Measurements from ENCODE around the gene WDPCP.
"Not testable (repeated sequence)": the region's sequence is repeated elsewhere in the genome, so short reads cannot be mapped to it uniquely, and the experiment has no call there.

The WDPCP gene

DNA sequence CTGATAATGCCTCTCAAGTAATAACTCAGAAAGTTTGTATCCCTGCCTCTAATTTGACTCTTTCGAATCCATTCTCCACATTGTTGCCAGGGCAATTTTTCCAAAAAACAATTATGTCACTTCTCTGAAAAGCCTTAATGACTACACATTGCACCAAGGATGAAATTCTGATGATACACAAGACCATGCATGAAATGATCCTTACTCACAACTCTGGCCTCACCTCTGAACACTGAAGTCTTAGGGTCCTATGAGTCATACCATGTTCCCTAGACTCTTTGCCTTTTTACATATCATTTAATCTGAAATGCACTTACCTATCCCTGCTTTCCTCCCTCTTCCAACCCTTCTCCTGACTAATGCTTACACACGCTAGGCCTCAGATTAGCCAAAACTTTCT lies 51.0 kb downstream of the WDPCP start:
- no peak for DNase-seq

DNA sequence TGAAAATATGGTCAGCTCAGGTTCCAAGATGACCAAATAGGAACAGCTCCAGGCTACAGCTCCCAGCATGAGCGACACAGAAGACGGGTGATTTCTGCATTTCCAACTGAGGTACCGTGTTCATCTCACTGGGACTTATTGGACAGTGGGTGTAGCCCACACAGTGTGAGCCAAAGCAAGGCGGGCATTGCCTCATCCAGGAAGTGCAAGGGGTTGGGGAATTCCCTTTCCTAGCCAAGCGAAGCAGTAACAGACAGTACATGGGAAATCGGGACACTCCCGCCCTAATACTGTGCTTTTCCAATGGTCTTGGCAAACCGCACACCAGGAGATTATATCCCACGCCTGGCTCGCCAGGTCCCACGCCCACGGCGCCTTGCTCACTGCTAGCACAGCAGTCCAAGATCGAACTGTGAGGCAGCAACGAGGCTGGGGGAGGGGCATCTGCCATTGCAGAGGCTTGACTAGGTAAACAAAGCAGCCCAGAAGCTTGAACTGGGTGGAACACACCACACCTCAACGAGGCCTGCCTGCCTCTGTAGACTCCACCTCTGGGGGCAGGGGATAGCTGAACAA lies 57.5 kb downstream of the WDPCP start:
- DNase-seq, result no peak

DNA sequence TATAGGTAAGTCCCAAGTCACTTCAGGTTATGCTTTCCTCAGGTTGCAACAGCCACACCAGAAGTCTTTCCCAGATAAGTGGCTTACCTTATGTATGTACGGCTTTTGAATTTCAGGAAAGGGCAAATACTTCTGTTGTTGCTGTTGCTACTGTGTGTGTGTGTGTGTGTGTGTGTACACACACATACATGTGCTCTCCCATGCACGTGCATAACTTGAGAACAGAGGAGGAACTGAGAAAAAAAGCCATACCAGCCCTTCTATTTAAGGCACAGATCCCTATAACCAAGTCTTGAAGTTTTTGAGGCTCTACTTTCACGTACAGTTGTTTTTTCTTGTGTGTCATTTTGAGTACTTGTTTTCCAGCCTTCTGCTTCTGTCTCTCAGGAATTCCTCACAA lies 62.4 kb downstream of the WDPCP start:
- no peak for DNase-seq

DNA sequence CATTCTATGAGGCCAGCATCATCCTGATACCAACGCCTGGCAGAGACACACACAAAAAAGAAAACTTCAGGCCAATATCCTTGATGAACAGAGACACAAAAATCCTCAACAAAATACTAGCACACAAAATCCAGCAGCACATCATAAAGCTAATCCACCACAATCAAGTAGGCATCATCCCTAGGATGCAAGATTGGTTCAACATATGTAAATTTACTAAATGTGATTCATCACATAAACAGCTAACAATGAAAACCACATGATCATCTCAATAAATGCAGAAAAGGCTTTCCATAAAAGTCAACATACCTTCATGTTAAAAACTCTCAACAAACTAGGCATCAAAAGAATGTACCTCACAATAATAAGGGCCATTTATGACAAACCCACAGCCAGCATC lies 65.3 kb downstream of the WDPCP start:
- no peak for DNase-seq

DNA sequence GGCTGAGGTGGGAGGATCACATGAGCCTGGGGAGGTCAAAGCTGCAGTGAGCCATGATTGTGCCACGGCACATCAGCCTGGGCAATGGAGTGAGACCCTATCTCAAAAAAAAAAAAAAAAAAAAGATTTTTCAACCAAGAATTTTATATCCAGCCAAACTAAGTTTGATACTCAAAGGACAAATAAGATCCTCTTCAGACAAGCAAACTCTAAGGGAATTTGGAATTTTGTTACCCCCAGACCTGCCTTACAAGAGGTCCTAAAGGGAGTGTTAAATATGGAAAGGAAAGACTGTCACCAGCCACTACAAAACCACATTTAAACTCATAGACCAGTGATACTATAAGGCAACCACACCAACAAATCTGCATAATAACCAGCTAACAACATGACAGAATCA lies 67.5 kb downstream of the WDPCP start:
- DNase-seq, result no peak

DNA sequence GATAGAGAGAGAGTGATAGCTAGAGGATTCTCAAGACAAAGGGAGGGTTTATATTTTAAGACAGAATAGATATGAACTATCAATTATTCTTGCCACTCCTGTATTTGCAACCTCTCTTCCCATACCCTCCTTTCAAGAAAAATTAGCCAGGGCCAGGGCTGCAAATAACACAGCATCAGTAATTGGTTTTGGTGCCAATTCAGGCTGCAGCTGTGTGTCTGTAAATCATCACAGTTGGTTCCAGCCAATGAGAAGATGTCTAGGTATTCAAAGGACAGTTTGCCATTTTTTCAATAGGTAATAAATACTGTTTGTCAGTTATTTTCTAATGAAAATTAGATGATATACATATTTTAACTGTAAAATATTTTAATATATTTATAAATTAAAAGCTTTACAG lies 73.5 kb downstream of the WDPCP start:
- DNase-seq, result no peak

DNA sequence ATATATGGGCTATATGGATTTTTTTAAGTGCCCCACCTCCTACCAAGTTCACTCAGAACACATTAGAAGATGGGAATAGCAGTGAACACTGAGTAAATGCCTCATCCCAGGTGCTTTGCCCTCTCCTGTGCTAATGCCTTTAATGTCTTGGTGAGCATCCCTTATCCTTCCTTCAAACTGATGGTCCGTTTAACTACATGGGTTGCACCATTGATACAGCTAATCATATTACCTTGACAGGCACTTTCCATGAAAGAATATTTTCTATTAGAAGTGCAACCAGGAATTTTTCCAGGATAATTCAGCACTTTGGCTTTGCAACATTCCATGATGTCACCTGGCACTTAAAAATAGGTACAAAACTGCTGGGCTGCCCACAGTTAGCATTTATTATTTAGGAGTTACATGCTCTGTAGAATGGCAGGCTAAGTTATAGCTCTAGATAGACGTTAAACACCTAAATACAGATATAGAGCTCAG lies 74.0 kb downstream of the WDPCP start:
- no peak for DNase-seq

DNA sequence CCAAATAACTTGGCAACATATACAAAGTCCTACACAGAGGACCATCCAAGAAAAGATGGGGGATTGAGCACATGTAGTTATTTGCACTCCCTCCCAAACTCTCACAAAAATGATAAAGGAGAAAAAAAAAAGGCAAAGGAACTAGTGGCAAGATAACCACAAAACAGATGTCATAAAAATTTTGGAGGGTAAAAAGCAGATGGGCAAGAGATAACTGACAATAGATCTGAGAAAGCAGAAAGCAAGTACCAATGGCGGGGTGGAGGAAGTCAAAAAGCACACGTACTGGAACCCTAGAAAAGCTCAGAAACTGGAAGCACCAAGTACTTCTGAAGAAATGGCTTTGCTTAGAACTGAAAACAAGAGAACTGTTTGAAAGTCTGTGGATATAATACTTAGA lies 82.0 kb downstream of the WDPCP start:
- DNase-seq, result no peak

DNA sequence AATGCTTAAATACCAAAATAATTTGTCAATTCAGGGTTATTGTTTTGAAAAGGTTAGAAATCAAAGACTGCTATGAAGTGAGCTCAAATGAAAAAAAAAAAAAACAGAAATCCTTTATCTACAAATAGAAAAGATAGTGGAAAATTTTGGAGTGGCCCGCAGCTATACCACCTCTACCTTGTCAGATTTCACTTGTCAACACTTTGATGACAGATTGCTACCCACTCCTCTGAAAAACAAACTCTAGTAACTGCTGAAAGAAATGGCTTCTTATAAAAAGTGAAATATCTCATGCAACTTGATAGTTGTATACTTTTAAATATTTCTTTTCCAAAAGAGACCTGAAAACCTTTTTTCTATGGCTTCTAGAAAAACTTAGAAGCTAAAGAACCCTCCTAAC lies 84.5 kb downstream of the WDPCP start:
- no peak for DNase-seq

DNA sequence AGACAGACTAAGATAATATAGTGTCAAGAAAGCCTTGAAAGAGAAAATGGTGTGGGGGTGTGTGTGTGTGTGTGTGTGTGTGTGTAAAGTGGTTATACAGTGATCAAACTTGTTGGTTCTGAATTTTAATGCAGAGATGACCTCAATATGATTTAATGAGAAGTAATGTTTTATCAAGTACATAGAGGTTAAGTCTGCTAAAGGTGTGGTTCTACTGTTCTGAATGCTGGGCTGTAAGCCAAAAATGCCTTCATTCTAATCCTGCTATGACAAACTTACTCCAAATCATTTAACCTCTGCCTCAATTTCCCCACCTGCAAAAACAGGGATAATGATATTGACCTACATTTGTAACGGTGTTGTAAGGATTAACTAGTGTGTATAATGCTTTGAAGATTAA lies 87.9 kb downstream of the WDPCP start:
- DNase-seq, result no peak

DNA sequence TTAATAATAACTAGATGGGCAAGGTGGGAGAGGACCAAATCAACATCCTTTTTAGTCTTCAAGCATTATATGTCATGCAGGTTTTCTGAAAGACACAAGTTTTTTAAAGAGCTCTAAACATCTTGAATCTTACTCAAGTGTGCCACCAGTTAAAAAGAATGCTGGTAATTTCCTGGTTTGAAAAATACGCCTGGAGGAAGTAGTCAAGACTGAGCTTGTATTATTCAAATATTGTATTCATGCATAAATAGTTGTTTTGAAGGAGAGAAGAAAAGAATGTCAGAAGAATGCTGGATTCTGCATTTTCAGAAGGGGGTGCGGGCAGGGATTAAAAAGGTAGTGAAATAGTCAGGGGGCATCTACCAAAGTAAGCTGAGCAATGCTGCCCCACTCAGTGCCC lies 90.7 kb downstream of the WDPCP start:
- no peak for DNase-seq

DNA sequence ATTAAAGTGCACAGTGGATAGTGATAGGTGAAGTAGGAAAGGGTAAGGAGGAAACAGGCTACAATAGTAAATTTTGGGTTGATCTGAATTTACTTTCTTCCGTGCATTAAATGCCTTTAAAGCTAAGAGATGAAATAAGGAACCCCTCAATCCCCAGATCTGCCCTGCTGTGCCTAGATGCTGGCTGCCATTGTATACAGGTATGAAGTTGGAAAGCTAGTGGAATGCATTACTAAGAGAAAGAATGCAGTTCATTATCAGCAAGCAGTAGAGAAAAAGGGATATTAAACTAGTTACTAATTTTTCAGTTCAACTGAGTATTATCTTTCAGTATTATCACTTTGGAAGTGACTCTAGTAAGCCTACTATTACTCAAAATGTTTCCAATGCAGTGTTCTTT lies 93.3 kb downstream of the WDPCP start:
- DNase-seq, result no peak

DNA sequence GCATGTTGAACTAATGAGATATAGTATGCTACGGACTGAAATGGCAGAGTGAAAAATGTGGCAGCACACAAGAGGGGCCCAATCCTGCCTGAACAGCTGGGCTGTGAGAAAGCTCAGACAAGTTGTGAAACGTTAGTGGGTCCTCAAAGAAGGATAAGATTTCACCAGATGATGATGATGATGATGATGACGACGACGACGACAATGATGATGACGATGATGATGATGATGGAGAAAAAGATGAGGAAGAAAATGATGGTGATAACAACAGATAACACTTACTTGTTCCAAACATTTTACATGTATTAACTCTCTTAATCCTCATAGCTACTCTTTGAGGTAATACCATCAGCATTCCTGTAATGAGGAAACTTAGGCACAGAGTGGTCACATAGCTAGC lies 94.2 kb downstream of the WDPCP start:
- DNase-seq, result no peak

DNA sequence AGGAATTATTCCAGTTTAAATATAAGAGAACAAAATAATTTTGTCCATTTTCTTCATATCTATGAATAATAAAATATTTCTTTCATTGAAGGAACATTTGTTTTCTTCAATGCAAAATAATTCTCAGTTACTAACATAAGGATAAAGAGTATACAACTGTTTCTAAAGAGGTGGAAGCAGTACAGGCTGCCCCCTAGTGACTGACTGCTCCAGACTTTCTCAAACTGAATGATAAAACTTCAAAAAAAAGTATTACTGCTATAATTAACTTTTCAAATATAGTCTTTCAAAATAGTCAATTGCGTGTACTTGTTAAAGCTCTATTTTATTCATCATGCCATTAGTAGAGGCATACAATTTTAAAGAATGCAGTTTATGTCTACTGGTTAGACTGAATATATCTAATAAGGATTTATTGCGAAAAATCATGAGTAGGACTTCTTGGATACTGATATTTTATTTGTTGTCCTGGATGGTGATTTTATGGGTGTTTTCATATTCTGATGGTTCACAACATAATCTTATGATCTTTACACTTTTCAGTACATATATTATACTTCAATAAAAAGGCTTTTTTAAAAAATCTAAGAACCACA lies 100.1 kb downstream of the WDPCP start:
- no peak for DNase-seq

DNA sequence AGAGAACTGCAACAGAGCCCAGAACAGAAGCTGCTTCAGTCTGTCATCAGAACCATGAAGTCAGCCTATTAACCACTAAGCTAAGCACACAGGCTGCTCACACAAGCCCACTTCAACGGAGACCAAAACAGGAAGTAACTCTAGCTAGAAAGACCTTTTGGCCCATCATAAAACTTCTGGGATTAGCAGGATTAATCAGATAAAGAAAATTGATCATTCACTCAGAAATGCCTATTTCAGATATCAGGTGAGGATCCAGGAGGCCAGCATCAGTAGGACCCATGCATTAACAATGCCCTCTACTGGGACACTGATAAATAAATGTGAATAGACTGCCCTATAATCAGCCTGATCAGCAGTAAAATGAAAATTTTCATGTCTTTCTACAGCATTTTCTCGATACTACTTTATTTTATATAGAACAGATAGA lies 101.4 kb downstream of the WDPCP start:
- DNase-seq, result no peak

DNA sequence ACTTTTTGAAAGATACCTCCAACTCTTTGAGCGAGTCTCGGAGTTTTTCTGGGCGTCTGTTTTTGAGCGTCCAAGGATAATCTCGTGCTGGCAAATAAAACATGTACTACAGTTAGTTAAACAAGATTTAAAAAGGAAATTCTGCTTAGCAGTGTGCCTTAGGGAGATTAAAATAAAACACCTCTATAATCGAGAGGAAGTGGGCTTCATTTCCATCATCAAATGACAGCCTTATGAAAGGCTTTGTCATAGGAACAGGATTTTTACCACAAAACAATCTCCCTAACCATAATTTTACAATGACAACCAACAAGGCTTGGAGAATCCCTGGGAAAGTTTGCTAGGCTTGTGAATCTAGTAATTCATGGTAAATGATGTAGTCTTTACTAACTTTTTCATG lies 103.4 kb downstream of the WDPCP start:
- no peak for DNase-seq

DNA sequence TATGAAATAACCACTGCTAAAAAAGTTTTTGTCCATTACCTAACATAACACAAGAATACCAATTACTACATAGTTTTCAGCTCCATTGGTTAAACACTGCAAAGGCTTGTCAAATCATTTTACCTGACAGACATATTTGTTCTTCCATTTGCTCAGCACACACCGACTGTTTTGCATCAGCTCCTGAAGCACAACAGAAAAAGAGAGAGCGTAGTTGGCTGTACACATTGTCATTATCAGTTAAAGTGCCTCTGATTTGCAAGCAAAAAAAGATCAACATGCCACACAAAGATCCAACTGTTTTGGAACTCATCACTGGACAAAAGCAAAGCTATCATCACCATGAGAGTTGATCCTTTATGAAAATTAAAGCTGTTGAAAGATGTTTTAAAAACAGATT lies 103.8 kb downstream of the WDPCP start:
- no peak for DNase-seq

DNA sequence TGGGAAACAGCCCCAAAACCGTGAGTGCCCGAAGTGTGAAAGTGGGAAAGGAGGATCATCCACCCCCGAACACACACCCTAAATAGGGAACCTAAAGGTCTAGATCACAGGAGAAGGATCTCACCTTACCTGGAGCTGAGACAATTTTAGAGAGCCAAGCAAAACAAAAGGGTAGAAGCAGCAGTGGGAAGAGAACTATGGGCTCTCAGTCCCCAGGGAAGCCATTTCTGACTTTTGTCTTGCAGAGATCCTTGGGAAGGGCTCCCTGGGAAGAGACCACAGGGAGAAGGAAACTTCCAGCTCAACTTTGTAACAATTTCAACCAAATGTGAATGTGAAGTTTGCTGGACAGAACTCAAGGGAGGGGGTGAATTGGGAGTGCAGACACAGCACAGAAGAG lies 110.6 kb downstream of the WDPCP start:
- no peak for DNase-seq

DNA sequence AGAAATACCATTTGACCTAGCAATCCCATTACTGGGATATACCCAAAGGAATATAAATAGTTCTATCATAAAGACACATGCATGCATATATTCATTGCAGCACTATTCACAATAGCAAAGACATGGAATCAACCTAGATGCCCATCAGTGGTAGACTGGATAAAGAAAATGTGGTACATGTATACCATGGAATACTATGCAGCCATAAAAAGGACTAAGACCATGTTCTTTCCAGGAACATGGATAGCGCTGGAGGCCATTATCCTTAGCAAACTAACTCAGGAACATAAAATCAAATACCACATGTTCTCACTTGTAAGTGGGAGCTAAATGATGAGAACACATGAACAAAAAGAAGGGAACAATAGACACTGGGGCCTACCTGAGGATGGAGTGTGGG lies 119.0 kb downstream of the WDPCP start:
- DNase-seq, result not testable (repeated sequence)

DNA sequence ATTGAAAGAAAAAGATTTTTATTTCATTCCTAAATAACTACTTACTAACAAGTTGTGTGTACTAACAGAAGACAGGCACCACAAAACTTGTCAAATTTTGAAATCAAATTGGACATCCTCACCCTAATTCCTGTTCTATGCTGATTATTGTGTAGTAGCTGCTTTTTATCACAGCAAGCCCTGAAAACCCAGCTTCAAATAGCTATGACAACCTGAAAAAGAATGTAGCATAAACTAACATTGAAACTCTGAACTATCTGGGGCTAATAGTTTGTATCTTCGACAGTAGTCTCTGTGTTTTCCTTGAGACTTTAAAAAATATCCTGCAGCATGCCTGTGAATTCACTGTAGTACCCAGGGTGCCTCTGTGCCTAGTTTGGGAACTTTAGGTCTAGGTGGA lies 122.6 kb downstream of the WDPCP start:
- no peak for DNase-seq

DNA sequence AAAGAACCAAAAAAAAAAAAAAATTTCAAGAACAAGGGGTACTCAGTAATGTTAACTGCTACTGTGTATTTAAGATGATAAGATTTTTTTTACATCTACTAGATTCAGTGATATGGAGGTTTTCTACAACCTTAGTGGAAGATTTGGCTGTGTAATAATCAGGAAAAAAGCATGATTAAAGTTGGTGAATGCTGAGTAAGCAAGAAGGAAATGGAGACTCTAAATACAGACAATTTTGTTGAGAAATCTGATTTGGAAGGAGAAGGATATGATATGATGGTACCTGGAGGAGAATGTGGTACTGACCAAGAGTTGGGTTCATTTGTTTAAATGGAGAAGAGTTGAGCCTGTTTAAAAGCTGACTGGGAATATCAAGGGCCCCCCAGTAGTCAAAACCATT lies 125.1 kb downstream of the WDPCP start:
- no peak for DNase-seq

DNA sequence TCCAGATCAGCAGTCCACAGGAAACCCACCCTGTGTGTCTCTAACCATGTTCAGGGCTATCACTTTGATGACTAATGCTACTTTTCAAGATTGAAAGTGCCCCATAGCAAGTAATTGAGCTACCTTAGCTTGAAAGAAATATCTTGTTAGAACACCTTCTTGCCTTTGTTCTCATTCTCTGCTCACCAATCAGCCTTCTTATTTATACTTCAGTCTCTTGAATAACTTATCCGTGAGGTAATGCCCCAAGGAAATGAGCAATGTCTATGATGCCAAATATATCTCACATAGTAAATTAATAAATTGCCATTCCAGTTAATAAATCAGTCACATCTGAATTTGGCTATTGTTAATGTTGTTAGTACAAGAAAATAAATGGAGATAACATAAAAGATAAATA lies 141.6 kb downstream of the WDPCP start:
- DNase-seq, result no peak

DNA sequence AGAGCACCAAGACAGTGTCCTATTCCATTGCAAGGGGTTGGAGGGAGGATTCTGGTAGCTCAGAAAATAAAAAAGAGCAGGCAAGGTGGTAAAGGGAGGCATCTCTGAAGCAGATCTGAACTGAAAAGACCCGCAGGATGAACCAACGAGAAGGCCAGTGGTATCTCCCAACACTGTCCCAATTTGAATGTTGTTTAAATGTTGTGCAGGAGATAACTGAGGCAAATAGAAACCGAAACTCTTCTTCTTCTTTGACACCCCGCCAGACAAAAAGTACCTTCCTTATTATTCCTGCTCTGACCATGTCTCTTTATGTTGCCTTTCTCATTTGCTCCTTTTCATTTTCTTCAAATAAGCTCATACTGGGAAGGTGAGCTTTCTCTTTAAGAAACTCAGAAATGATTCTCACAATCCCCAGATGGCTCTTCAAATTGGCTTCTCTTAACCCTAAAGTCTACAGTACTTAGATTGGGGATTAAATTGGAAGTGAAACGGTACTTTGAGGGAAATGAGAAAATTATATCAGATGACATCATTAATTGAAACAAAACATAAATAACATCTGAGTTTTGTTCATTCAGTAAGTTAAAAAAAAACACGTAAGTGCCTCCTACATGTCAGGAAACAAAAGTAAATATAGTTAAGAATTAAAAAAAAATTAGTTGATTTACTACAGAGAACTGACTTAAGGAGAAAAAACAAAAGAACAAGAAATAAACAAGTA lies 143.6 kb downstream of the WDPCP start:
- no peak for DNase-seq

DNA sequence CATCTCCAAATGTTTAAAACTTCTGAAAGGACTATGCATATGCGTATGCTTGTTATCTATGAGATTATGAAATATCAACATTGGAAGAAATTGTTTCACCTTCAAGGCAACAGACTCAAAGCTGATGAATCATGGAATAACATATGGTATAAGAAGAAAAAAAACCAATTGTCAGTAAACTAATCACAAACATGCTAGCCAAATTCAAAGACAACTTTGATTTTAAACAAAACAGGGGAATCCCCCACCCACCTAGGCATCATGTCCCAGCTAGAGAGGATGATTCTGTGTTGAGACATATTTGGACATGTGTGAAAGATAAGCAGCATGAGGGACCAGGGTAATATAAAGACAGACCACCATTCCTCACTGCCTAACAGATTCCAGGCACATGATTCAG lies 147.7 kb downstream of the WDPCP start:
- DNase-seq, result no peak

DNA sequence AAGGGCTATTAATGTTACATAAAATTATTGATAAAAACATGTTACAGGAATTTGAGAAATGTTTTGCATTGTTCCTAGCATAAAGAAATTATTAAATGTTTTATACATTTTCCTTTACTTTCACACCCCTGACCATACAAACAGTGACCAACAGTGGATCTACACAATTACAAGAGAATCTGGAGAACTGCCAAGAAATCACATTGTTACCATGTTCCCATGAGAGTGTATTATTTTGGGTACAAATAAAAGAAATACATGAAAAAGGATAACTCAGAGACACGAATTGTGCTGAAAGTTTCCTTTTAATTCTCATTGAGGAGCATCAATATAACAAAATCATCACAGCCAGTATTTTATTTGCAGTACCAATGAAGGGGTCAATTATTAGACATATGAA lies 150.1 kb downstream of the WDPCP start:
- no peak for DNase-seq

Measured in activated CD4-positive, CD25-positive, alpha-beta regulatory T cell (primary cell).